Astrocyte of the spinal cord (primary cell): ENCODE data around the gene ABI2.
A peak's percentile ranks its signal among the peaks of the same experiment; 100 is the strongest.

Experiments used
- DNase-seq: peaks from one replicate; pipeline ENCODE4 v3.0.0; 2011; ENCODE audit warnings: low read depth, low spot score
- H3K4me3 ChIP-seq: 2 replicates; pipeline ENCODE4 v1.5.1; 2011; ENCODE audit warnings: low read depth, mild to moderate bottlenecking, low read length, moderate library complexity
- in situ Hi-C: cut with HindIII; loops from 2 replicates; pipeline ENCODE4 v1.10.0; 2017; ENCODE audit warnings: low sequenced_read_pairs
- TF ChIP-seq, protein P1 (sequence below): IDR thresholded peaks from 2 replicates; pipeline ENCODE4 v1.5.1; 2012; ENCODE audit warnings: low read depth, mild to moderate bottlenecking, low read length, inconsistent platforms

The ABI2 gene

GRCh38 chr2:203352604-203353255 lies 24.5 kb downstream of the ABI2 start:
- TF ChIP-seq, protein P1, sequence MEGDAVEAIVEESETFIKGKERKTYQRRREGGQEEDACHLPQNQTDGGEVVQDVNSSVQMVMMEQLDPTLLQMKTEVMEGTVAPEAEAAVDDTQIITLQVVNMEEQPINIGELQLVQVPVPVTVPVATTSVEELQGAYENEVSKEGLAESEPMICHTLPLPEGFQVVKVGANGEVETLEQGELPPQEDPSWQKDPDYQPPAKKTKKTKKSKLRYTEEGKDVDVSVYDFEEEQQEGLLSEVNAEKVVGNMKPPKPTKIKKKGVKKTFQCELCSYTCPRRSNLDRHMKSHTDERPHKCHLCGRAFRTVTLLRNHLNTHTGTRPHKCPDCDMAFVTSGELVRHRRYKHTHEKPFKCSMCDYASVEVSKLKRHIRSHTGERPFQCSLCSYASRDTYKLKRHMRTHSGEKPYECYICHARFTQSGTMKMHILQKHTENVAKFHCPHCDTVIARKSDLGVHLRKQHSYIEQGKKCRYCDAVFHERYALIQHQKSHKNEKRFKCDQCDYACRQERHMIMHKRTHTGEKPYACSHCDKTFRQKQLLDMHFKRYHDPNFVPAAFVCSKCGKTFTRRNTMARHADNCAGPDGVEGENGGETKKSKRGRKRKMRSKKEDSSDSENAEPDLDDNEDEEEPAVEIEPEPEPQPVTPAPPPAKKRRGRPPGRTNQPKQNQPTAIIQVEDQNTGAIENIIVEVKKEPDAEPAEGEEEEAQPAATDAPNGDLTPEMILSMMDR = no peak
- no peak overlapping the region for H3K4me3 ChIP-seq
- in situ Hi-C loops = no loop called here
- no peak for DNase-seq

DNA sequence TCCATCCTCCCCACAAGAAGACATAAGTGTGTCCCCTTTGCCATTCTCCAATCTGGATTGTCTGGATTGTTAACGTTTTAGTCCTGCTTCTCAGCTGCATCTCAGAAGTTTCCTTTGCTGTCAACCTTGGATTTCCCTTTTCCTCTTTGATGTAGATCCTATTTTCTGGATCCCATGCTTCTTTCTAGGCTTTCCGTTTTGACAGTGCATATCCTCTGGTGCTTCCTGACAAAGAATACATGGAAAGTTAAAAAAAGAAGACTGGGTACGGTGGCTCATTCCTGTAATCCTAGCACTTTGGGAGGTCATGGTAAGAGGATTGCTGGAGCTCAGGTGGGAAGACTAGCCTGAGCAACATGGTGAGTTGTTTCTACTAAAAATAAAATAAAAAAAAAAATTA lies 26.8 kb downstream of the ABI2 start:
- no peak overlapping the region for H3K4me3 ChIP-seq
- in situ Hi-C loops = no loop called here
- TF ChIP-seq, protein P1 = no peak
- DNase-seq = no peak

GRCh38 chr2:203359450-203359849 lies 31.3 kb downstream of the ABI2 start:
- in situ Hi-C loops = no loop called here
- no peak overlapping the region for H3K4me3 ChIP-seq
- TF ChIP-seq, protein P1 = no peak
- no peak for DNase-seq

GRCh38 chr2:203360833-203361430 lies 32.7 kb downstream of the ABI2 start:
- TF ChIP-seq, protein P1 = no peak
- no peak for DNase-seq
- in situ Hi-C loops = no loop called here
- no peak overlapping the region for H3K4me3 ChIP-seq

DNA sequence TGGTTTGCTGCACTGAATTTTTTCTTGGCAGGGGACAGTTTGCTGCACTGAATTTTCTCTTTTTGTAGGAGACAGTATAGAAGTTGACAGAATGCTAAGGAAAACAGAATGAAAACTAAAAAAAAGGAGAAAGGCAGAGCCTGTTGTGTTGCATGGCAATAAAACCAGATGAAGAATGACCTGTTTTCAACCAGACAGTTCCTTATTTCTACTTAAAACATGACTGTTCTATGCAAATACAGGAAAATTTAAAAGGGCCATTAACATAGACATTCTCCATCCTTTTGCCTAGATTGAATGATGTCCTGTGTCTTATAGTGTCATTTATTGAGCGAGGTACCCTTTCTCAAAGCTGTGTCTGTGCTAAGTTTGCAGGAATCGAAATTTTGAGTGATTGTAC lies 33.3 kb downstream of the ABI2 start:
- DNase-seq = no peak
- in situ Hi-C loops = no loop called here
- H3K4me3 ChIP-seq = no peak overlapping the region
- TF ChIP-seq, protein P1 = no peak

DNA sequence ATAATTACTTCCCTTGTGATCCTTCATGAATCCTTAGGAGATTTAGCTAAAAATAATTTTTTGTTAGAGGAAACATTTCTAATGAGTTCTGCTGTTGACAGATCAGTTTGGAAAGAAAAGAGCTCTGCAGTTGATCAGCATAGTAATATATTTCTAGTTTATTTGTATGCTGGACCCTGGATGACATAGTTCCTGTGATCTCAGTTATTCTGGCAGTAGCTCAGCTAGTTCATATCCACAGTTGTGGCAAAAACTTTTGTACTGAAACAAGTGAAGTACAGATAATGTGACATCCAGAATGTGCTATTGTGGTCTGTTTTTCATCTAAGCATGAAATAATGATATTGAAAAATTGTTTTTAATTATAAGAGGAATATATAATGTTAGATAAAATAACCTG lies 33.7 kb downstream of the ABI2 start:
- DNase-seq = peak; percentile 21
- no peak overlapping the region for H3K4me3 ChIP-seq
- TF ChIP-seq, protein P1 = no peak
- in situ Hi-C loops = no loop called here
